ENCODE results near the gene ETV5. TPM values are rescaled to one million over a fixed set of nuclear protein-coding genes. Genes with fewer than 3 reads are reported as not detected.
"Not testable (repeated sequence)": the region's sequence is repeated elsewhere in the genome, so short reads cannot be mapped to it uniquely, and the experiment has no call there.

ETV5 gene
- total and polyA plus RNA-seq, 4 donors, result 3.3 to 14.9 (median 5.5) TPM

DNA sequence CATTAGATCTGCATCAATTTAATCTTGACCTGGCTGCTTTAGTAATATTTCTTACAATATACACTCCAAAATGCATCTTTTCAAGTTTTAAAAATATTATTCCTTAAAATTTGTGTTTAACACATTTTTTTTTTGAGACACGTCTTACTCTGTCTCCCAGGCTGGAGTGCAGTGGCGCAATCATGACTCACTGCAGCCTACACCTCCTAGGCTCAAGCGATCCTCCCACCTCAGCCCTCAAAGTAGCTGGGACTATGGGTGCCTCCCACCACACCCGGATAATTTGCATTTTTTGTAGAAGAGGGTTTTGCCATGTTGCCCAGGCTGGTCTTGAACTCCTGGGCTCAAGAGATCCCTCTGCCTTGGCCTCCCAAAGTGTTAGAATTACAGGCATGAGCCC is 73.6 kb downstream of the ETV5 start (continued):
- TF ChIP-seq, protein P1, sequence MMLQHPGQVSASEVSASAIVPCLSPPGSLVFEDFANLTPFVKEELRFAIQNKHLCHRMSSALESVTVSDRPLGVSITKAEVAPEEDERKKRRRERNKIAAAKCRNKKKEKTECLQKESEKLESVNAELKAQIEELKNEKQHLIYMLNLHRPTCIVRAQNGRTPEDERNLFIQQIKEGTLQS (IDR thresholded peaks at IDR 0.05), result no peak
- no peak for TF ChIP-seq GABPA (IDR thresholded peaks at IDR 0.05 in 1 of 2, conservative IDR thresholded peaks at IDR 0.05 in 1 of 2)
- TF ChIP-seq, protein P2, sequence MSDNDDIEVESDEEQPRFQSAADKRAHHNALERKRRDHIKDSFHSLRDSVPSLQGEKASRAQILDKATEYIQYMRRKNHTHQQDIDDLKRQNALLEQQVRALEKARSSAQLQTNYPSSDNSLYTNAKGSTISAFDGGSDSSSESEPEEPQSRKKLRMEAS (IDR thresholded peaks at IDR 0.05), result no peak

DNA sequence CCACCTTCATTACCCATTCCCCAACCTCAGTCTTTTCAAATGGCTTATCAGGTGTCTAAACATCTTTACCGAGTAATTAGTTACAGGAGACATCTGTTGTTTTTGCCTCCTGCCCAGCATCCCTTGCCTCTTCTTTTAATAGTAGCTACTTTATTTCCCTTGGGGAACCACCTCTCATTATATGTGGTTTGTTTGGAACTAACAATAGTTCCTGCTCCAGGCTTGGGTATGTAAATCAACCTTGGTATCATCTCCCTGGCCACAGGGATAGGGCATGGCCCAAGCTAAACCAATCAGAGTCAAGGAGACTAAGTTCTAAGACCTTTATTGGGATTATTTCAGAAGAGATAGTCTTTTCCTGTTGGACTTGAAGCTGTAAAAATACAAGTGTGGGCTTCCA is 76.6 kb downstream of the ETV5 start:
- Histone ChIP-seq H3K36me3 (ENCODE audit: control insufficient read depth in 4 of 4, insufficient read depth in 3 of 4, low read depth in 1 of 4, low read length in 3 of 4) (no peaks in the 10 kb centered on the region), H3K27ac (ENCODE audit: low read depth in 1 of 2, low read length in 2 of 2) (no peak overlapping the region), H3K9me3 (ENCODE audit: control insufficient read depth in 4 of 4, low read length in 3 of 4) (no peaks in the 10 kb centered on the region), H3K27me3 (ENCODE audit: control insufficient read depth in 4 of 4, insufficient read depth in 4 of 4, low read length in 3 of 4) (no peaks in the 10 kb centered on the region), H3K9ac (ENCODE audit: low read depth in 1 of 2, low read length in 2 of 2) (no peak overlapping the region), H3K4me3 (ENCODE audit: low read depth in 1 of 3, low read length in 3 of 3) (no peak overlapping the region), H3K4me1 (ENCODE audit: control insufficient read depth in 4 of 4, insufficient read depth in 4 of 4, low read length in 3 of 4) (no peaks in the 10 kb centered on the region)
- DNase-seq (ENCODE audit: low spot score), result no peak
- 93% methylated on average over 1 of the region's 1 CpG for WGBS
- TF ChIP-seq HNF4A (conservative IDR thresholded peaks at IDR 0.05) (no peak), SP1 (IDR thresholded peaks at IDR 0.05) (no peak)

DNA sequence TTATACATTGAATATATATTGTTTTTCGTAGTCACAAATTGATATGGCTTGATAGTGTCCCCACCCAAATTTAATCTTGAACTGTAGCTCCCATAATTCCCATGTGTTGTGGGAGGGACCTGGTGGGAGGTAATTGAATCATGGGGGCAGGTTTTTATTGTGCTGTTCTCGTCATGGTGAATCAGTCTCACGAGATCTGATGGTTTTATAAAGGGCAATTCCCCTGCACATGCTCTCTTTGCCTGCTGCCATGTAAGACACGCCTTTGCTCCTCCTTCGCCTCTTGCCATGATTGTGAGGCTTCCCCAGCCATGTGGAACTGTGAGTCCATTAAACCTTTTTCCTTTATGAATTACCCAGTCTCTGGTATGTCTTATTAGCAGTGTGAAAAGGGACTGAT is 82.9 kb downstream of the ETV5 start:
- not testable (repeated sequence) for H3K27me3 ChIP-seq (ENCODE audit: control insufficient read depth in 4 of 4, insufficient read depth in 4 of 4, low read length in 3 of 4); DNase-seq (ENCODE audit: low spot score); H3K9me3 ChIP-seq (ENCODE audit: control insufficient read depth in 4 of 4, low read length in 3 of 4); H3K27ac ChIP-seq (ENCODE audit: low read depth in 1 of 2, low read length in 2 of 2); H3K4me3 ChIP-seq (ENCODE audit: low read depth in 1 of 3, low read length in 3 of 3); H3K36me3 ChIP-seq (ENCODE audit: control insufficient read depth in 4 of 4, insufficient read depth in 3 of 4, low read depth in 1 of 4, low read length in 3 of 4); H3K4me1 ChIP-seq (ENCODE audit: control insufficient read depth in 4 of 4, insufficient read depth in 4 of 4, low read length in 3 of 4); H3K9ac ChIP-seq (ENCODE audit: low read depth in 1 of 2, low read length in 2 of 2)
- 90% methylated on average over 5 of the region's 5 CpGs for WGBS

DNA sequence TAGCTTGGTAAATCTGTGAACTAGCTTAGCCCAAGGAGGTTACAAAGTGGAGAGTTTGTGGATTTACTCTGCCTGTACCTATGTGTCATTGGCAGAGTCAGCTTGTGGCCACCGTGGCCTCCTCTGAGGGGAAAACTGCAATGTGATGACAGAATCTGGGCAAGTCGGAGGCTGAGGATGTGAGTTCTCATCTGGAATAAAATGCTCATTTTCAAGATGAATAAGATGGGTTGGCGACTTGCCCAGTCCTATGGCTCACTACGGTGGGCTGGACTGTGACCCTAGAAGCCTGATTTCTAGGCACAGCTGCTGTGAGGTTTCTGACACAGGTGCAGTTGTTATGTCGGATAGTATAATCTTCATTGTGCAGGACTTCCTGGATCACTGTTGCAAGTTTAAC is 83.7 kb downstream of the ETV5 start:
- TF ChIP-seq, protein P3, sequence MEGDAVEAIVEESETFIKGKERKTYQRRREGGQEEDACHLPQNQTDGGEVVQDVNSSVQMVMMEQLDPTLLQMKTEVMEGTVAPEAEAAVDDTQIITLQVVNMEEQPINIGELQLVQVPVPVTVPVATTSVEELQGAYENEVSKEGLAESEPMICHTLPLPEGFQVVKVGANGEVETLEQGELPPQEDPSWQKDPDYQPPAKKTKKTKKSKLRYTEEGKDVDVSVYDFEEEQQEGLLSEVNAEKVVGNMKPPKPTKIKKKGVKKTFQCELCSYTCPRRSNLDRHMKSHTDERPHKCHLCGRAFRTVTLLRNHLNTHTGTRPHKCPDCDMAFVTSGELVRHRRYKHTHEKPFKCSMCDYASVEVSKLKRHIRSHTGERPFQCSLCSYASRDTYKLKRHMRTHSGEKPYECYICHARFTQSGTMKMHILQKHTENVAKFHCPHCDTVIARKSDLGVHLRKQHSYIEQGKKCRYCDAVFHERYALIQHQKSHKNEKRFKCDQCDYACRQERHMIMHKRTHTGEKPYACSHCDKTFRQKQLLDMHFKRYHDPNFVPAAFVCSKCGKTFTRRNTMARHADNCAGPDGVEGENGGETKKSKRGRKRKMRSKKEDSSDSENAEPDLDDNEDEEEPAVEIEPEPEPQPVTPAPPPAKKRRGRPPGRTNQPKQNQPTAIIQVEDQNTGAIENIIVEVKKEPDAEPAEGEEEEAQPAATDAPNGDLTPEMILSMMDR (IDR thresholded peaks at IDR 0.05; ENCODE audit: low read depth, low read length, missing input control), result no peak
- TF ChIP-seq, protein P4, sequence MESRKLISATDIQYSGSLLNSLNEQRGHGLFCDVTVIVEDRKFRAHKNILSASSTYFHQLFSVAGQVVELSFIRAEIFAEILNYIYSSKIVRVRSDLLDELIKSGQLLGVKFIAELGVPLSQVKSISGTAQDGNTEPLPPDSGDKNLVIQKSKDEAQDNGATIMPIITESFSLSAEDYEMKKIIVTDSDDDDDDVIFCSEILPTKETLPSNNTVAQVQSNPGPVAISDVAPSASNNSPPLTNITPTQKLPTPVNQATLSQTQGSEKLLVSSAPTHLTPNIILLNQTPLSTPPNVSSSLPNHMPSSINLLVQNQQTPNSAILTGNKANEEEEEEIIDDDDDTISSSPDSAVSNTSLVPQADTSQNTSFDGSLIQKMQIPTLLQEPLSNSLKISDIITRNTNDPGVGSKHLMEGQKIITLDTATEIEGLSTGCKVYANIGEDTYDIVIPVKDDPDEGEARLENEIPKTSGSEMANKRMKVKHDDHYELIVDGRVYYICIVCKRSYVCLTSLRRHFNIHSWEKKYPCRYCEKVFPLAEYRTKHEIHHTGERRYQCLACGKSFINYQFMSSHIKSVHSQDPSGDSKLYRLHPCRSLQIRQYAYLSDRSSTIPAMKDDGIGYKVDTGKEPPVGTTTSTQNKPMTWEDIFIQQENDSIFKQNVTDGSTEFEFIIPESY (IDR thresholded peaks at IDR 0.05), result no peak
- Histone ChIP-seq H3K27me3 (ENCODE audit: control insufficient read depth in 4 of 4, insufficient read depth in 4 of 4, low read length in 3 of 4) (no peaks in the 10 kb centered on the region), H3K4me1 (ENCODE audit: control insufficient read depth in 4 of 4, insufficient read depth in 4 of 4, low read length in 3 of 4) (peaks cover 0 to 1% (median 0%) of the 10 kb centered on the region in 4 donors), H3K4me3 (ENCODE audit: low read depth in 1 of 3, low read length in 3 of 3) (no peak overlapping the region), H3K36me3 (ENCODE audit: control insufficient read depth in 4 of 4, insufficient read depth in 3 of 4, low read depth in 1 of 4, low read length in 3 of 4) (no peaks in the 10 kb centered on the region), H3K27ac (ENCODE audit: low read depth in 1 of 2, low read length in 2 of 2) (no peak overlapping the region), H3K9ac (ENCODE audit: low read depth in 1 of 2, low read length in 2 of 2) (no peak overlapping the region), H3K9me3 (ENCODE audit: control insufficient read depth in 4 of 4, low read length in 3 of 4) (no peaks in the 10 kb centered on the region)
- whole genome bisulfite sequencing, result 67% methylated on average over 5 of the region's 5 CpGs
- no peak for DNase-seq (ENCODE audit: low spot score)
